ENCODE data around the gene BOK.
"Not testable (repeated sequence)": the region's sequence is repeated elsewhere in the genome, so short reads cannot be mapped to it uniquely, and the experiment has no call there.

DNA sequence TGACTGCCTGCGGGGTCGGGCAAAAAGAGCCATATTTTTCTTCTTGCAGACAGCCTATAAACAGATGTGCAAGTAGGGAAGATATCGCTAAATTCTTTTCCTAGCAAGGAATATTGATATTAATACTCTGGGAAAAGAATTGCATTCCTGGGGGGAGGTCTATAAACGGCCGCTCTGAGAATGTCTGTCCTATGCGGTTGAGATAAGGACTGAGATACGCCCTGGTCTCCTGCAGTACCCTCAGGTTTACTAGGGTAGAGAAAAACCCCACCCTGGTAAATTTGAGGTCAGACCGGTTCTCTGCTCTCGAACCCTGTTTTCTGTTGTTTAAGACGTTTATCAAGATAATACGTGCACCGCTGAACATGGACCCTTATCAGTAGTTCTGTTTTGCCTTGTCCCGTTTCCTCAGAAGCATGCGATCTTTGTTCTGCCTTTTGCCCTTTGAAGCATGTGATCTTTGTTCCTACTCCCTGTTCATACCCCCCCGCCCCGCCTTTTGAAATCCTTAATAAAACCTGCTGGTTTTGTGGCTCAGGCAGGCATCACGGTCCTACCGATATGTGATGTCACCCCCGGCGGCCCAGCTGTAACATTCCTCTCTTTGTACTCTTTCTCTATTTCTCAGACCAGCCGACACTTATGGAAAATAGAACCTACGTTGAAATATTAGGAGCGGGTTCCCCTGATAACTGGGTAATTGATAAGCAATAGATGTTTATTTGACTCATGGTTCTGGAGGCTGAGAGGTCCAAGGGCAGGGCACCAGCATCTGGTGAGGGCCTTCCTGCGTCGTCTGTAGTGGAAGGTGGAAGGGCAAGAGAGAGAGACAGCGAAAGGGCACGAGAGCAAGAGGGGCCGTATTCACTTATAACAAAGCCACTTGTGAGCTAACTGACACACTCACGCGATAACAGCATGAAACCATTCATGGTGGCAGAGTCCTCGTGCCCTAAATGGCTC, 32.4 kb upstream of the BOK start:
- TF ChIP-seq, protein P1, sequence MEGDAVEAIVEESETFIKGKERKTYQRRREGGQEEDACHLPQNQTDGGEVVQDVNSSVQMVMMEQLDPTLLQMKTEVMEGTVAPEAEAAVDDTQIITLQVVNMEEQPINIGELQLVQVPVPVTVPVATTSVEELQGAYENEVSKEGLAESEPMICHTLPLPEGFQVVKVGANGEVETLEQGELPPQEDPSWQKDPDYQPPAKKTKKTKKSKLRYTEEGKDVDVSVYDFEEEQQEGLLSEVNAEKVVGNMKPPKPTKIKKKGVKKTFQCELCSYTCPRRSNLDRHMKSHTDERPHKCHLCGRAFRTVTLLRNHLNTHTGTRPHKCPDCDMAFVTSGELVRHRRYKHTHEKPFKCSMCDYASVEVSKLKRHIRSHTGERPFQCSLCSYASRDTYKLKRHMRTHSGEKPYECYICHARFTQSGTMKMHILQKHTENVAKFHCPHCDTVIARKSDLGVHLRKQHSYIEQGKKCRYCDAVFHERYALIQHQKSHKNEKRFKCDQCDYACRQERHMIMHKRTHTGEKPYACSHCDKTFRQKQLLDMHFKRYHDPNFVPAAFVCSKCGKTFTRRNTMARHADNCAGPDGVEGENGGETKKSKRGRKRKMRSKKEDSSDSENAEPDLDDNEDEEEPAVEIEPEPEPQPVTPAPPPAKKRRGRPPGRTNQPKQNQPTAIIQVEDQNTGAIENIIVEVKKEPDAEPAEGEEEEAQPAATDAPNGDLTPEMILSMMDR (IDR thresholded peaks at IDR 0.05) = not testable (repeated sequence)
- TF ChIP-seq POLR2A (IDR thresholded peaks at IDR 0.05) = not testable (repeated sequence)

Measured in tibial nerve (tissue), 3 donors.